Calu3 (cell line): ENCODE data around the gene COG3. TPM values are rescaled to one million over a fixed set of nuclear protein-coding genes. Genes with fewer than 3 reads are reported as not detected.

ENCODE experiments used
- BruUV-seq: library from RNA; stranded (reverse); fragments of 400-500 nt; replicated peaks from 2 replicates; lab custom pipeline; 2021; lab: Mats Ljungman, UMichigan
- CTCF ChIA-PET: fragments of 300-600 bp; sonication (Branson Sonifier 250); formaldehyde crosslinking; loops from one replicate; lab custom pipeline; 2022; ENCODE audit warnings: antibody characterized with exemption; lab: Charles Lee
- DNase-seq: peaks from one replicate; pipeline ENCODE4 v3.0.0; 2022
- H3K27ac Mint-ChIP-seq: one replicate; pipeline ENCODE4 v1.8.0; 2022; ENCODE audit warnings: mixed read lengths; ENCODE audit not compliant: unreplicated experiment
- H3K27me3 Mint-ChIP-seq: one replicate; pipeline ENCODE4 v1.8.0; 2022; ENCODE audit warnings: mixed read lengths; ENCODE audit not compliant: unreplicated experiment
- H3K36me3 Mint-ChIP-seq: one replicate; pipeline ENCODE4 v1.8.0; 2022; ENCODE audit warnings: mild to moderate bottlenecking, moderate library complexity, mixed read lengths; ENCODE audit not compliant: insufficient read depth, unreplicated experiment
- H3K4me1 Mint-ChIP-seq: one replicate; pipeline ENCODE4 v1.8.0; 2022; ENCODE audit warnings: mild to moderate bottlenecking, low read depth, mixed read lengths; ENCODE audit not compliant: unreplicated experiment
- H3K4me3 Mint-ChIP-seq: one replicate; pipeline ENCODE4 v1.8.0; 2022; ENCODE audit warnings: mild to moderate bottlenecking, low read depth, moderate library complexity, mixed read lengths; ENCODE audit not compliant: unreplicated experiment
- H3K9me3 Mint-ChIP-seq: one replicate; pipeline ENCODE4 v1.8.0; 2022; ENCODE audit warnings: low read depth, mixed read lengths; ENCODE audit not compliant: unreplicated experiment
- CTCF ChIP-seq: fragments of 200-600 bp; IDR thresholded peaks from one replicate; pipeline ENCODE4 v1.8.0; 2022; ENCODE audit warnings: antibody characterized with exemption; ENCODE audit not compliant: unreplicated experiment
- intact Hi-C: fragments of 100-400 bp; cut with micrococcal nuclease; formaldehyde crosslinking; loops from one replicate; pipeline ENCODE4 v1.10.0; 2022; ENCODE audit not compliant: unreplicated experiment
- total RNA-seq: library from RNA; stranded (reverse); gene quantifications from 2 replicates; pipeline ENCODE4 v1.2.3, GENCODE V29; 2022

Gene COG3
- total RNA-seq, 1 experiment from 2014 or later, result 21.6 TPM

- H3K9me3 Mint-ChIP-seq, result no peaks in the 10 kb centered on the region
- no peaks in the 10 kb centered on the region for H3K36me3 Mint-ChIP-seq
- CTCF ChIA-PET, result no interaction called here
- DNase-seq, result no peak
- H3K27ac Mint-ChIP-seq, result no peak overlapping the region
- intact Hi-C loops, result no loop called here
- H3K27me3 Mint-ChIP-seq, result peaks cover 85% of the 10 kb centered on the region
- peaks cover 8% of the 10 kb centered on the region for H3K4me1 Mint-ChIP-seq
- no peak overlapping the region for H3K4me3 Mint-ChIP-seq
- TF ChIP-seq CTCF, result no peak
- no TSS peak for BruUV-seq
These were observed 111.1 kb downstream of the COG3 start for GRCh38 chr13:45575830-45576180.

- BruUV-seq, result no TSS peak
- Mint-ChIP-seq H3K9me3 (no peaks in the 10 kb centered on the region), H3K4me1 (peaks cover 8% of the 10 kb centered on the region), H3K4me3 (no peak overlapping the region), H3K27me3 (peaks cover 85% of the 10 kb centered on the region), H3K36me3 (no peaks in the 10 kb centered on the region), H3K27ac (no peak overlapping the region)
- DNase-seq, result no peak
- no peak for TF ChIP-seq CTCF
- CTCF ChIA-PET, result no interaction called here
- intact Hi-C loops, result no loop called here
These were observed 111.7 kb downstream of the COG3 start for GRCh38 chr13:45576466-45576865.

- DNase-seq, result no peak
- intact Hi-C loops, result no loop called here
- TF ChIP-seq CTCF, result no peak
- CTCF ChIA-PET, result no interaction called here
- peaks cover 8% of the 10 kb centered on the region for H3K4me1 Mint-ChIP-seq
- no peaks in the 10 kb centered on the region for H3K9me3 Mint-ChIP-seq
- peaks cover 86% of the 10 kb centered on the region for H3K27me3 Mint-ChIP-seq
- BruUV-seq, result no TSS peak
- H3K27ac Mint-ChIP-seq, result no peak overlapping the region
- H3K4me3 Mint-ChIP-seq, result no peak overlapping the region
- H3K36me3 Mint-ChIP-seq, result no peaks in the 10 kb centered on the region
These were observed 117.8 kb downstream of the COG3 start for GRCh38 chr13:45582408-45583076.

- BruUV-seq, result no TSS peak
- CTCF ChIA-PET, result no interaction called here
- H3K4me1 Mint-ChIP-seq, result no peaks in the 10 kb centered on the region
- H3K36me3 Mint-ChIP-seq, result no peaks in the 10 kb centered on the region
- no peak overlapping the region for H3K4me3 Mint-ChIP-seq
- peaks cover 73% of the 10 kb centered on the region for H3K27me3 Mint-ChIP-seq
- intact Hi-C loops, result no loop called here
- DNase-seq, result no peak
- H3K9me3 Mint-ChIP-seq, result no peaks in the 10 kb centered on the region
- H3K27ac Mint-ChIP-seq, result no peak overlapping the region
- TF ChIP-seq CTCF, result no peak
These were observed 120.1 kb downstream of the COG3 start for GRCh38 chr13:45584816-45585215.

Other genes starting within 250 kb of the COG3 start
- 1,364 and 1,652 TPM in 2 replicates for gene TPT1, start 123.8 kb upstream of the COG3 start, total RNA-seq
- gene SLC25A30, start 46.6 kb upstream of the COG3 start, total RNA-seq, result 16.6 and 18.2 TPM in 2 replicates
- not detected in 2 replicates for gene ERICH6B, start 150.8 kb downstream of the COG3 start, total RNA-seq
- gene CBY2, start 237.4 kb downstream of the COG3 start, total RNA-seq, result not detected in 2 replicates